Omental fat pad (tissue), 4 donors: ENCODE results near the gene MCM3AP. TPM values are rescaled to one million over a fixed set of nuclear protein-coding genes. Genes with fewer than 3 reads are reported as not detected.

ENCODE experiments used
- ATAC-seq: fragments of 150-250 bp; one replicate; pipeline ENCODE4 v1.9.1; 2016; ENCODE audit warnings: mild to moderate bottlenecking, moderate library complexity; ENCODE audit not compliant: low FRiP score
- DNase-seq: peaks from one replicate; pipeline ENCODE4 v3.0.0-alpha.2; 2019; ENCODE audit warnings: low spot score
- CTCF ChIP-seq, 3 donors: fragments of 450-650 bp; IDR thresholded peaks; one replicate each; pipeline ENCODE4 v1.5.1; 2016 to 2017; ENCODE audit warnings: antibody characterized with exemption in 3 of 3, mild to moderate bottlenecking in 3 of 3, moderate library complexity in 2 of 3
- total RNA-seq, 4 donors: library from RNA; depleted of rRNA; stranded (reverse); fragments of >200 nt; gene quantifications; one replicate each; pipeline ENCODE4 v1.1.0, GENCODE V29; 2016

The MCM3AP gene
- total RNA-seq, 4 donors from 2014 or later = 63.8 to 129 (median 76.6) TPM

- DNase-seq (no peak), ATAC-seq (no peak)
- no peak for TF ChIP-seq CTCF (IDR thresholded peaks at IDR 0.05)
These were observed 33.8 kb upstream of the MCM3AP start for GRCh38 chr21:46319186-46319585.

- TF ChIP-seq CTCF (IDR thresholded peaks at IDR 0.05) = no peak
- ATAC-seq = no peak
- no peak for DNase-seq
These were observed 33.0 kb upstream of the MCM3AP start for GRCh38 chr21:46318464-46318845.

GRCh38 chr21:46317710-46318463 is 32.5 kb upstream of the MCM3AP start:
- ATAC-seq (no peak), DNase-seq (no peak)
- TF ChIP-seq CTCF (IDR thresholded peaks at IDR 0.05) = no peak

- ATAC-seq (no peak), DNase-seq (no peak)
- TF ChIP-seq CTCF (IDR thresholded peaks at IDR 0.05) = no peak
These were observed 31.4 kb upstream of the MCM3AP start for GRCh38 chr21:46316708-46317324.

GRCh38 chr21:46314441-46315020 is 29.1 kb upstream of the MCM3AP start:
- no peak for ATAC-seq
- no peak for DNase-seq
- TF ChIP-seq CTCF (IDR thresholded peaks at IDR 0.05) = no peak

GRCh38 chr21:46312949-46313348 is 27.5 kb upstream of the MCM3AP start:
- no peak for TF ChIP-seq CTCF (IDR thresholded peaks at IDR 0.05)
- ATAC-seq = no peak
- DNase-seq = no peak
